ENCODE data around the gene VDR. TPM values are rescaled to one million over a fixed set of nuclear protein-coding genes. Genes with fewer than 3 reads are reported as not detected.

Gene VDR
- total RNA-seq, 1 experiment from 2014 or later: 9.5 TPM

GRCh38 chr12:47829584-47829983, 75.2 kb downstream of the VDR start:
- ChIA-PET RAD21 (ENCODE audit: low non-redundant PET in 1 of 2, low total read pairs in 2 of 2, uncharacterized antibody in 2 of 2, unreplicated experiment in 2 of 2) (interaction anchor here in 1 of 2 experiments (0.9 to 1.0 kb wide), 2 partner anchors 9 to 32 kb away, joined by 4 read pairs; no protein-coding TSS in a partner anchor), CTCF (interaction anchor here (0.8 to 4.0 kb wide), 5 partner anchors 8 to 86 kb away, joined by 3 to 47 read pairs (median 8); no protein-coding TSS in a partner anchor), POLR2A (interaction anchor here (1.3 to 2.2 kb wide), 5 partner anchors 9 to 28 kb away, joined by 3 to 16 read pairs (median 8); no protein-coding TSS in a partner anchor)
- BruUV-seq (replicated peaks): no TSS peak
- no peaks in the 10 kb centered on the region for H3K9me3 ChIP-seq (ENCODE audit: control insufficient read depth in 1 of 2, insufficient read depth in 1 of 2, low read depth in 1 of 2, low read length in 2 of 2)
- DNase-seq (ENCODE audit: low read depth, low spot score): no peak
- H3K4me2 ChIP-seq (ENCODE audit: low read length): peak overlapping the region; percentile 68
- H3K79me2 ChIP-seq (ENCODE audit: insufficient read depth, low read length): no peaks in the 10 kb centered on the region
- no peak for ATAC-seq
- TF ChIP-seq EZH2phosphoT487 (IDR thresholded peaks at IDR 0.05; ENCODE audit: borderline replicate concordance) (no peak), CEBPB (IDR thresholded peaks at IDR 0.05; ENCODE audit: low read depth) (no peak), RAD21 (IDR thresholded peaks at IDR 0.05; ENCODE audit: low read depth) (no peak), SRF (IDR thresholded peaks at IDR 0.05; ENCODE audit: low read depth) (no peak), EGR1 (IDR thresholded peaks at IDR 0.05; ENCODE audit: low read depth) (no peak), MAX (IDR thresholded peaks at IDR 0.05) (no peak), ZNF274 (IDR thresholded peaks at IDR 0.05; ENCODE audit: low read depth, low read length) (no peak), CTCF (IDR thresholded peaks at IDR 0.05 in 2 of 3, conservative IDR thresholded peaks at IDR 0.05 in 1 of 3; ENCODE audit: borderline replicate concordance in 1 of 3, insufficient read depth in 1 of 3, low read depth in 2 of 3, low read length in 2 of 3) (no peak), REST (IDR thresholded peaks at IDR 0.05; ENCODE audit: low read depth) (no peak), POLR2AphosphoS5 (IDR thresholded peaks at IDR 0.05; ENCODE audit: low read depth, low read length) (no peak), ZFX (IDR thresholded peaks at IDR 0.05) (no peak), ZBTB33 (IDR thresholded peaks at IDR 0.05; ENCODE audit: extremely low read depth, insufficient replicate concordance, low read length) (no peak), TCF7L2 (IDR thresholded peaks at IDR 0.05; ENCODE audit: borderline replicate concordance, extremely low read depth, insufficient read depth, insufficient read length) (no peak), SIN3A (IDR thresholded peaks at IDR 0.05; ENCODE audit: low read depth) (no peak), POLR2A (IDR thresholded peaks at IDR 0.05; ENCODE audit: borderline replicate concordance, extremely low read depth, insufficient read depth, insufficient read length) (no peak), CBX3 (IDR thresholded peaks at IDR 0.05; ENCODE audit: low read depth) (no peak), FOSL1 (IDR thresholded peaks at IDR 0.05; ENCODE audit: low read depth) (no peak), SP1 (IDR thresholded peaks at IDR 0.05; ENCODE audit: low read depth) (no peak), JUND (IDR thresholded peaks at IDR 0.05) (no peak)
- H3K27me3 ChIP-seq (ENCODE audit: insufficient read depth, low read length): no peaks in the 10 kb centered on the region
- intact Hi-C loops (cut with micrococcal nuclease): no loop called here
- H4K20me1 ChIP-seq (ENCODE audit: insufficient read depth): no peaks in the 10 kb centered on the region
- no peaks in the 10 kb centered on the region for H3K9me2 ChIP-seq (ENCODE audit: insufficient read depth)
- H3K9ac ChIP-seq (ENCODE audit: low read length): peak overlapping the region; percentile 46; the same call in 1 of the 2 replicates
- peaks cover 29 to 32% of the 10 kb centered on the region in 2 experiments for H3K4me1 ChIP-seq (ENCODE audit: control insufficient read depth in 1 of 2, insufficient read depth in 2 of 2, low read length in 2 of 2)
- no peaks in the 10 kb centered on the region for H3K36me3 ChIP-seq (ENCODE audit: control insufficient read depth in 1 of 2, insufficient read depth in 2 of 2, low read length in 2 of 2)
- peak overlapping the region; percentile 50 for H3K27ac ChIP-seq (ENCODE audit: low read depth, low read length)
- H3K4me3 ChIP-seq (replicated peaks in 1 of 2; ENCODE audit: low read depth in 1 of 2, low read length in 2 of 2): peak overlapping the region in 1 of 2 experiments; percentile 37; a peak in 2 of 4 replicates
- peak overlapping the region; percentile 75 for H2AFZ ChIP-seq (ENCODE audit: low read depth, low read length, poor library complexity, severe bottlenecking)

Measured in HCT116 (cell line).